IMR-90 (cell line): Measurements from ENCODE around the gene EREG. TPM values are rescaled to one million over a fixed set of nuclear protein-coding genes. Genes with fewer than 3 reads are reported as not detected.

Experiments used
- ATAC-seq: fragments of 200-7000 bp; cut with Tn5 transposase; 2 replicates; pipeline ENCODE4 v1.9.1; 2020; ENCODE audit warnings: low read depth, mild to moderate bottlenecking, moderate library complexity
- BruUV-seq: library from RNA; stranded (reverse); fragments of 400-500 nt; replicated peaks from 2 replicates; lab custom pipeline; 2021; lab: Mats Ljungman, UMichigan
- CTCF ChIA-PET: fragments of 300-600 bp; formaldehyde crosslinking; extraction: SDS; loops from one replicate; lab custom pipeline; 2021; ENCODE audit warnings: antibody characterized with exemption; lab: Yijun Ruan, JAX
- POLR2A ChIA-PET: fragments of 300-600 bp; sonication (Branson Sonifier 250); formaldehyde crosslinking; loops from one replicate; lab custom pipeline; 2022; ENCODE audit warnings: antibody characterized with exemption; ENCODE audit not compliant: unreplicated experiment; lab: Charles Lee
- DNase-seq: peaks from one replicate; pipeline ENCODE4 v3.0.0; 2013
- H2AFZ ChIP-seq: replicated peaks from 2 replicates; pipeline ENCODE3; 2013; ENCODE audit warnings: low read length, mild to moderate bottlenecking; ENCODE audit not compliant: poor library complexity
- H2AK5ac ChIP-seq: 2 replicates; pipeline ENCODE4 v1.6.1; 2013; ENCODE audit warnings: low read depth, low read length, inconsistent platforms
- H2AK9ac ChIP-seq: replicated peaks from 2 replicates; pipeline ENCODE3; 2013; ENCODE audit warnings: mild to moderate bottlenecking, low read depth, low read length, moderate library complexity; ENCODE audit not compliant: poor library complexity
- H2BK120ac ChIP-seq: 2 replicates; pipeline ENCODE4 v1.6.1; 2013; ENCODE audit warnings: low read depth, low read length, inconsistent platforms
- H2BK15ac ChIP-seq: 3 replicates; pipeline ENCODE4 v1.6.1; 2013; ENCODE audit warnings: low read depth, low read length, inconsistent platforms
- H2BK20ac ChIP-seq: 2 replicates; pipeline ENCODE4 v1.6.1; 2013; ENCODE audit warnings: low read depth, mild to moderate bottlenecking, inconsistent platforms, low read length, moderate library complexity
- H2BK5ac ChIP-seq: 2 replicates; pipeline ENCODE4 v1.6.1; 2013; ENCODE audit warnings: mild to moderate bottlenecking, low read depth, low read length, inconsistent platforms; ENCODE audit not compliant: poor library complexity, severe bottlenecking
- H3K14ac ChIP-seq: replicated peaks from 2 replicates; pipeline ENCODE4 v1.6.1; 2013; ENCODE audit warnings: low read depth, low read length, inconsistent platforms
- H3K18ac ChIP-seq: 2 replicates; pipeline ENCODE4 v1.6.1; 2013; ENCODE audit warnings: low read depth, low read length, control low read depth
- H3K23ac ChIP-seq: 2 replicates; pipeline ENCODE4 v1.6.1; 2013; ENCODE audit warnings: low read depth, low read length, inconsistent platforms
- H3K27ac ChIP-seq: 2 replicates; pipeline ENCODE4 v1.5.1; 2013; ENCODE audit warnings: mild to moderate bottlenecking, control low read depth, low read length; ENCODE audit not compliant: insufficient read depth
- H3K27me3 ChIP-seq: 2 replicates; pipeline ENCODE4 v1.6.1; 2013; ENCODE audit warnings: low read length; ENCODE audit not compliant: control insufficient read depth, insufficient read depth
- H3K36me3 ChIP-seq: 2 replicates; pipeline ENCODE4 v1.6.1; 2013; ENCODE audit warnings: low read length, mixed read lengths; ENCODE audit not compliant: control insufficient read depth, insufficient read depth
- H3K4ac ChIP-seq: 2 replicates; pipeline ENCODE4 v1.6.1; 2013; ENCODE audit warnings: low read depth, low read length, inconsistent platforms
- H3K4me1 ChIP-seq: 2 replicates; pipeline ENCODE4 v1.6.1; 2013; ENCODE audit warnings: low read length, mixed read lengths; ENCODE audit not compliant: control insufficient read depth, insufficient read depth
- H3K4me2 ChIP-seq: 2 replicates; pipeline ENCODE4 v1.6.1; 2013; ENCODE audit warnings: low read depth, mild to moderate bottlenecking, control low read depth, low read length, moderate library complexity
- H3K4me3 ChIP-seq: 2 replicates; pipeline ENCODE4 v1.5.1; 2013; ENCODE audit warnings: low read depth, mild to moderate bottlenecking, control low read depth, low read length, moderate library complexity; ENCODE audit not compliant: insufficient read depth
- H3K56ac ChIP-seq: 2 replicates; pipeline ENCODE4 v1.6.1; 2013; ENCODE audit warnings: low read length, inconsistent platforms; ENCODE audit not compliant: insufficient read depth; ENCODE audit errors: extremely low read depth
- H3K79me1 ChIP-seq, 2 experiments: 2 replicates each; pipeline ENCODE4 v1.6.1; 2013; ENCODE audit warnings: low read length in 2 of 2, inconsistent platforms in 1 of 2, low read depth in 1 of 2
- H3K9ac ChIP-seq: 2 replicates; pipeline ENCODE4 v1.6.1; 2013; ENCODE audit warnings: low read depth, low read length, control low read depth
- H3K9me1 ChIP-seq: 2 replicates; pipeline ENCODE4 v1.6.1; 2013; ENCODE audit warnings: low read length, inconsistent platforms; ENCODE audit not compliant: insufficient read depth
- H3K9me3 ChIP-seq: 2 replicates; pipeline ENCODE4 v1.6.1; 2013; ENCODE audit warnings: low read length; ENCODE audit not compliant: control insufficient read depth, insufficient read depth
- H4K20me1 ChIP-seq: 2 replicates; pipeline ENCODE4 v1.6.1; 2013; ENCODE audit warnings: low read length, inconsistent platforms; ENCODE audit not compliant: insufficient read depth
- H4K5ac ChIP-seq: 2 replicates; pipeline ENCODE4 v1.6.1; 2013; ENCODE audit warnings: mild to moderate bottlenecking, low read depth, low read length, control low read depth
- H4K8ac ChIP-seq, 2 experiments: 2 replicates each; pipeline ENCODE4 v1.6.1; 2013; ENCODE audit warnings: low read depth in 2 of 2, low read length in 2 of 2, control low read depth in 1 of 2, inconsistent platforms in 1 of 2
- H4K91ac ChIP-seq: 2 replicates; pipeline ENCODE4 v1.6.1; 2013; ENCODE audit warnings: low read depth, low read length, inconsistent platforms; ENCODE audit not compliant: insufficient read depth
- BHLHE40 ChIP-seq: fragments of 150-350 bp; IDR thresholded peaks from 2 replicates; pipeline ENCODE4 v1.6.1; 2016; ENCODE audit warnings: mild to moderate bottlenecking, low read depth, low read length
- CHD1 ChIP-seq: IDR thresholded peaks from 2 replicates; pipeline ENCODE4 v1.6.1; 2012; ENCODE audit warnings: low read depth, low read length, improper control_type of control experiment
- CTCF ChIP-seq: conservative IDR thresholded peaks from 2 replicates; pipeline ENCODE4 v1.5.1; 2012; ENCODE audit warnings: mild to moderate bottlenecking, low read depth, low read length, improper control_type of control experiment
- FOS ChIP-seq: fragments of 150-350 bp; IDR thresholded peaks from 2 replicates; pipeline ENCODE4 v1.6.1; 2016; ENCODE audit warnings: low read depth, low read length
- MAFK ChIP-seq: IDR thresholded peaks from 2 replicates; pipeline ENCODE4 v1.6.1; 2012; ENCODE audit warnings: low read depth, low read length, improper control_type of control experiment
- MAZ ChIP-seq: IDR thresholded peaks from 2 replicates; pipeline ENCODE4 v1.6.1; 2012; ENCODE audit warnings: low read depth, mild to moderate bottlenecking, low read length, improper control_type of control experiment, moderate library complexity, borderline replicate concordance
- MXI1 ChIP-seq: IDR thresholded peaks from 2 replicates; pipeline ENCODE4 v1.6.1; 2012; ENCODE audit warnings: low read depth, mild to moderate bottlenecking, low read length, moderate library complexity, borderline replicate concordance
- NFE2L2 ChIP-seq: fragments of 150-350 bp; IDR thresholded peaks from 2 replicates; pipeline ENCODE4 v1.6.1; 2016; ENCODE audit warnings: low read depth, mild to moderate bottlenecking, low read length
- POLR2A ChIP-seq: IDR thresholded peaks from 2 replicates; pipeline ENCODE4 v1.6.1; 2012; ENCODE audit warnings: mild to moderate bottlenecking, low read depth, low read length
- RCOR1 ChIP-seq: IDR thresholded peaks from 2 replicates; pipeline ENCODE4 v1.6.1; 2012; ENCODE audit warnings: mild to moderate bottlenecking, low read length, improper control_type of control experiment; ENCODE audit not compliant: insufficient replicate concordance
- SMC3 ChIP-seq: fragments of 150-350 bp; IDR thresholded peaks from 2 replicates; pipeline ENCODE4 v1.6.1; 2016; ENCODE audit warnings: low read depth, mild to moderate bottlenecking, antibody characterized with exemption, low read length, moderate library complexity
- WGBS, 2 experiments: methylation state at CpG; one replicate each; pipeline versions ENCODE4 v1.1.5 to v1.1.7; 2013; ENCODE audit warnings: missing lambda C conversion rate in 2 of 2; ENCODE audit not compliant: insufficient read length in 1 of 2; ENCODE audit errors: extremely low coverage in 2 of 2; 5-methylcytosine and 5-hydroxymethylcytosine counted together
- dilution Hi-C: fragments of 300-500 bp; cut with HindIII; formaldehyde crosslinking; loops from one replicate; pipeline ENCODE4 v1.14.3; 2018; ENCODE audit warnings: low sequenced_read_pairs; ENCODE audit not compliant: unreplicated experiment
- in situ Hi-C: fragments of 300-500 bp; cut with MboI; formaldehyde crosslinking; loops from 3 replicates; pipeline ENCODE4 v1.14.3; 2019; ENCODE audit warnings: low sequenced_read_pairs, inconsistent platforms, mixed read lengths
- intact Hi-C: fragments of 100-400 bp; cut with micrococcal nuclease; formaldehyde crosslinking; loops from 2 replicates; pipeline ENCODE4 v1.10.0; 2022
- polyA plus RNA-seq, 3 experiments: library from polyadenylated mRNA; depleted of rRNA; stranded (reverse); fragments of >200 nt; gene quantifications; 2 replicates each; pipeline ENCODE4 v1.2.3, GENCODE V29; 2012; ENCODE audit warnings: low replicate concordance in 1 of 3
- total RNA-seq: library from RNA; depleted of rRNA; stranded (reverse); fragments of >200 nt; gene quantifications from 2 replicates; pipeline ENCODE4 v1.2.3, GENCODE V29; 2012

Gene EREG
- total and polyA plus RNA-seq, 2 of the 4 experiments (the other 2 are of a cell fraction), result 0.26 to 0.36 TPM

- Histone ChIP-seq H3K27ac (no peak overlapping the region), H3K56ac (no peak overlapping the region), H4K5ac (no peak overlapping the region), H3K4ac (no peak overlapping the region), H2BK15ac (no peak overlapping the region), H3K9me3 (no peaks in the 10 kb centered on the region), H2AK9ac (no peak overlapping the region), H4K8ac (no peak overlapping the region), H2AK5ac (no peak overlapping the region), H2BK120ac (no peak overlapping the region), H2AFZ (no peak overlapping the region), H3K36me3 (no peaks in the 10 kb centered on the region), H3K23ac (no peak overlapping the region), H3K79me1 (no peaks in the 10 kb centered on the region), H3K27me3 (no peaks in the 10 kb centered on the region), H3K4me2 (no peak overlapping the region), H3K9me1 (no peaks in the 10 kb centered on the region; the same call in 1 of the 2 replicates), H3K14ac (no peak overlapping the region), H2BK20ac (no peak overlapping the region), H4K20me1 (no peaks in the 10 kb centered on the region), H4K91ac (no peak overlapping the region), H3K18ac (no peak overlapping the region), H3K4me1 (no peaks in the 10 kb centered on the region), H3K9ac (no peak overlapping the region), H3K4me3 (no peak overlapping the region), H2BK5ac (no peak overlapping the region)
- POLR2A ChIA-PET, result interaction anchor here (0.6 kb wide), 1 partner anchor 179 kb away, joined by 3 read pairs; no protein-coding TSS in a partner anchor
- CTCF ChIA-PET, result no interaction called here
- intact Hi-C loops (no loop called here), dilution Hi-C loops (no loop called here), in situ Hi-C loops (loop anchor here (10.0 to 25.0 kb wide), 2 partner anchors 479 to 1152 kb away; no protein-coding TSS in a partner anchor)
- WGBS, 2 experiments, result 100% methylated on average over 1 of the region's 5 CpGs; no CpG with 5 or more reads in 1 of the 2 experiments
- ATAC-seq, result no peak
- TF ChIP-seq CHD1, result no peak
- TF ChIP-seq MAZ, result no peak
- TF ChIP-seq SMC3, result no peak
- no peak for TF ChIP-seq CTCF
- TF ChIP-seq FOS, result no peak
- TF ChIP-seq MXI1, result no peak
- no peak for TF ChIP-seq BHLHE40
- TF ChIP-seq POLR2A, result no peak
- no peak for TF ChIP-seq RCOR1
- no peak for TF ChIP-seq MAFK
- no peak for TF ChIP-seq NFE2L2
- no TSS peak for BruUV-seq
- no peak for DNase-seq
Measured at GRCh38 chr4:74335341-74336021, 29.5 kb upstream of the EREG start.
